NB4 (cell line): ENCODE data around the gene ADCY1.
"Not testable (repeated sequence)": the region's sequence is repeated elsewhere in the genome, so short reads cannot be mapped to it uniquely, and the experiment has no call there.

Experiments
- CTCF ChIP-seq: IDR thresholded peaks from one replicate; pipeline ENCODE4 v1.5.1; 2012; ENCODE audit warnings: low read depth, low read length
- MAX ChIP-seq: IDR thresholded peaks from 2 replicates; pipeline ENCODE4 v1.6.1; 2011; ENCODE audit warnings: low read depth, low read length
- POLR2A ChIP-seq: IDR thresholded peaks from 2 replicates; pipeline ENCODE4 v1.6.1; 2011; ENCODE audit warnings: mild to moderate bottlenecking; ENCODE audit not compliant: insufficient read length; ENCODE audit errors: extremely low read depth

GRCh38 chr7:45756757-45757156 is 182.6 kb downstream of the ADCY1 start:
- not testable (repeated sequence) for TF ChIP-seq CTCF, POLR2A, MAX
